Smooth muscle cell (in vitro differentiated cells): Measurements from ENCODE around the gene SYCE1L. TPM values are rescaled to one million over a fixed set of nuclear protein-coding genes. Genes with fewer than 3 reads are reported as not detected.

ENCODE experiments used
- DNase-seq: peaks from one replicate; lab custom pipeline; 2025; ENCODE audit not compliant: unreplicated experiment; lab: John Stamatoyannopoulos, UW
- H2AFZ ChIP-seq: fragments of 200-600 bp; sonication (generic); 2 replicates; pipeline ENCODE4 v1.6.0; 2016; ENCODE audit warnings: antibody characterized with exemption, low read depth, mild to moderate bottlenecking
- H3F3A ChIP-seq: fragments of 200-600 bp; sonication (generic); 2 replicates; pipeline ENCODE4 v1.6.0; 2017; ENCODE audit warnings: antibody characterized with exemption, low read depth
- H3K27ac ChIP-seq: fragments of 200-600 bp; sonication (generic); 2 replicates; pipeline ENCODE4 v1.5.1; 2016; ENCODE audit warnings: low read depth, mild to moderate bottlenecking
- H3K27me3 ChIP-seq: fragments of 200-600 bp; sonication (generic); 2 replicates; pipeline ENCODE4 v1.6.1; 2016; ENCODE audit warnings: low read depth, mild to moderate bottlenecking
- H3K36me3 ChIP-seq: fragments of 200-600 bp; sonication (generic); 2 replicates; pipeline ENCODE4 v1.5.1; 2016; ENCODE audit warnings: low read depth
- H3K4me1 ChIP-seq: fragments of 200-600 bp; sonication (generic); 2 replicates; pipeline ENCODE4 v1.5.1; 2016; ENCODE audit warnings: low read depth
- H3K4me2 ChIP-seq: fragments of 200-600 bp; sonication (generic); 2 replicates; pipeline ENCODE4 v1.6.0; 2016; ENCODE audit warnings: mild to moderate bottlenecking
- H3K4me3 ChIP-seq: fragments of 200-600 bp; sonication (generic); 2 replicates; pipeline ENCODE4 v1.5.1; 2016; ENCODE audit warnings: mild to moderate bottlenecking
- H3K79me2 ChIP-seq: fragments of 200-600 bp; sonication (generic); 2 replicates; pipeline ENCODE4 v1.6.0; 2016; ENCODE audit warnings: low read depth, mild to moderate bottlenecking
- H3K9ac ChIP-seq: fragments of 200-600 bp; sonication (generic); 2 replicates; pipeline ENCODE4 v1.6.0; 2016; ENCODE audit warnings: low read depth
- H3K9me3 ChIP-seq: fragments of 200-600 bp; sonication (generic); replicated peaks from 2 replicates; pipeline ENCODE4 v1.5.1; 2016; ENCODE audit warnings: low read depth
- H4K20me1 ChIP-seq: fragments of 200-600 bp; sonication (generic); 2 replicates; pipeline ENCODE4 v1.6.0; 2016; ENCODE audit warnings: low read depth
- CTCF ChIP-seq: fragments of 200-600 bp; sonication (generic); IDR thresholded peaks from 2 replicates; pipeline ENCODE4 v1.5.1; 2017; ENCODE audit warnings: borderline replicate concordance, mild to moderate bottlenecking, antibody characterized with exemption; ENCODE audit not compliant: insufficient read depth, poor library complexity, severe bottlenecking
- WGBS: methylation state at CpG from one replicate; pipeline ENCODE4 v1.1.7; 2016; ENCODE audit warnings: low lambda C conversion rate; 5-methylcytosine and 5-hydroxymethylcytosine counted together
- polyA plus RNA-seq: library from polyadenylated mRNA; unstranded; fragments of >200 nt; fragmentation: Nextera tagmentation; extraction: Ambion mirVana; gene quantifications from 2 replicates; pipeline ENCODE4 v1.2.1, GENCODE V29; 2016
- total RNA-seq: library from RNA; depleted of rRNA; stranded (reverse); fragments of >200 nt; gene quantifications from 2 replicates; pipeline ENCODE4 v1.2.3, GENCODE V29; 2014

SYCE1L gene
- total and polyA plus RNA-seq, 2 experiments from 2014 or later = 1.6 to 3.8 TPM

- no peaks in the 10 kb centered on the region for H3K9me3 ChIP-seq
- no peak for TF ChIP-seq CTCF
- no peak for DNase-seq
- no peaks in the 10 kb centered on the region for H3K36me3 ChIP-seq
- H3K27me3 ChIP-seq = peaks cover 9% of the 10 kb centered on the region
- H3K4me1 ChIP-seq = peaks cover 10% of the 10 kb centered on the region
- no peaks in the 10 kb centered on the region for H4K20me1 ChIP-seq
- peak overlapping the region; percentile 90 for H3K4me2 ChIP-seq
- H3K9ac ChIP-seq = peak overlapping the region; percentile 55
- under 1% methylated on average over 19 of the region's 19 CpGs for WGBS
- peaks cover 19% of the 10 kb centered on the region for H3K79me2 ChIP-seq
- H3K4me3 ChIP-seq = peak overlapping the region; percentile 68
- no peak overlapping the region for H3K27ac ChIP-seq
- H2AFZ ChIP-seq = peak overlapping the region; percentile 96
- H3F3A ChIP-seq = peaks cover 9% of the 10 kb centered on the region
Observed at GRCh38 chr16:77190190-77190477, 9.1 kb upstream of the SYCE1L start.

GRCh38 chr16:77190478-77191258 lies 8.5 kb upstream of the SYCE1L start, which contains the start of gene MON1B:
TSS of gene MON1B (plus strand) at chr16:77191190. CDS start at chr16:77191486, 296 bp downstream.
- TF ChIP-seq CTCF = no peak
- H3K36me3 ChIP-seq = no peaks in the 10 kb centered on the region
- no peaks in the 10 kb centered on the region for H4K20me1 ChIP-seq
- peak; percentile 80 for DNase-seq
- peak within 1 kb of the TSS; percentile 90 for H3K4me2 ChIP-seq
- H3K4me1 ChIP-seq = peaks cover 10% of the 10 kb centered on the region
- under 1% methylated on average over 63 of the region's 63 CpGs for WGBS
- peak within 1 kb of the TSS; percentile 63 for H3K27ac ChIP-seq
- H3K4me3 ChIP-seq = peak within 1 kb of the TSS; percentile 68
- H3F3A ChIP-seq = peaks cover 9% of the 10 kb centered on the region
- H3K9ac ChIP-seq = peak within 1 kb of the TSS; percentile 55
- peak within 1 kb of the TSS; percentile 96 for H2AFZ ChIP-seq
- no peaks in the 10 kb centered on the region for H3K9me3 ChIP-seq
- peaks cover 4% of the 10 kb centered on the region for H3K27me3 ChIP-seq
- peaks cover 19% of the 10 kb centered on the region for H3K79me2 ChIP-seq

- Histone ChIP-seq H3K4me2 (peak overlapping the region; percentile 86), H4K20me1 (no peaks in the 10 kb centered on the region), H2AFZ (peak overlapping the region; percentile 83), H3K4me3 (peak overlapping the region; percentile 68), H3K27me3 (no peaks in the 10 kb centered on the region), H3K9ac (peak overlapping the region; percentile 52), H3F3A (peaks cover 9% of the 10 kb centered on the region), H3K36me3 (no peaks in the 10 kb centered on the region), H3K27ac (peak overlapping the region; percentile 63), H3K79me2 (peaks cover 19% of the 10 kb centered on the region), H3K4me1 (peaks cover 10% of the 10 kb centered on the region), H3K9me3 (no peaks in the 10 kb centered on the region)
- no peak for TF ChIP-seq CTCF
- 7% methylated on average over 24 of the region's 24 CpGs for WGBS
- DNase-seq = no peak
Observed at GRCh38 chr16:77191259-77191969, 7.8 kb upstream of the SYCE1L start.
